Stomach (tissue), 9 donors: ENCODE measurements around the gene NR1I2. TPM values are rescaled to one million over a fixed set of nuclear protein-coding genes. Genes with fewer than 3 reads are reported as not detected.

Experiments
- DNase-seq, 2 donors: peaks; one replicate each; pipeline versions ENCODE4 v3.0.0 to v3.0.0-alpha.2; 2013 to 2019
- H3K27ac ChIP-seq, 5 donors: fragments of 200-600 bp in 4 of 5; sonication (generic) in 4 of 5; one replicate each; pipeline ENCODE4 v1.5.1; 2013 to 2019; ENCODE audit warnings: mild to moderate bottlenecking in 1 of 5, moderate library complexity in 1 of 5
- H3K27me3 ChIP-seq, 3 donors: fragments of 200-600 bp; sonication (generic); one replicate each; pipeline ENCODE4 v1.5.1; 2017 to 2019; ENCODE audit warnings: mixed run types in 1 of 3
- H3K36me3 ChIP-seq, 4 donors: fragments of 200-600 bp; sonication (generic); 1 replicate in 3 of 4; 2 replicates in 1 of 4; pipeline ENCODE4 v1.5.1; 2016 to 2019
- H3K4me1 ChIP-seq, 4 donors: fragments of 200-600 bp; sonication (generic); one replicate each; pipeline ENCODE4 v1.5.1; 2016 to 2019
- H3K4me3 ChIP-seq, 4 donors: fragments of 200-600 bp; sonication (generic) in 3 of 4; one replicate each; pipeline ENCODE4 v1.5.1; 2016 to 2019; ENCODE audit warnings: mild to moderate bottlenecking in 1 of 4
- H3K9me3 ChIP-seq, 4 donors: fragments of 200-600 bp; sonication (generic); one replicate each; pipeline ENCODE4 v1.5.1; 2016 to 2019
- CTCF ChIP-seq, 7 experiments: fragments of 450-650 bp in 4 of 7; fragments of 200-600 bp in 3 of 7; sonication (generic) in 3 of 7; IDR thresholded peaks; one replicate each; pipeline ENCODE4 v1.5.1; 2016 to 2019; ENCODE audit warnings: antibody characterized with exemption in 7 of 7, control low read depth in 2 of 7, mild to moderate bottlenecking in 1 of 7
- EP300 ChIP-seq: sonication (generic); formaldehyde crosslinking; IDR thresholded peaks from one replicate; pipeline ENCODE4 v1.6.1; 2017; ENCODE audit warnings: antibody characterized with exemption
- POLR2A ChIP-seq, 4 donors: fragments of 450-650 bp; IDR thresholded peaks; one replicate each; pipeline ENCODE4 v1.6.1; 2016; ENCODE audit warnings: antibody characterized with exemption in 4 of 4, control low read depth in 2 of 4, mild to moderate bottlenecking in 1 of 4, moderate library complexity in 1 of 4
- POLR2AphosphoS5 ChIP-seq, 3 donors: sonication (generic); formaldehyde crosslinking; IDR thresholded peaks; one replicate each; pipeline ENCODE4 v1.6.1; 2016; ENCODE audit warnings: antibody characterized with exemption in 3 of 3
- WGBS, 5 donors: extraction: QIAGEN DNeasy Blood & Tissue Kit in 3 of 5; methylation state at CpG; one replicate each; pipeline versions ENCODE4 v1.1.5 to v1.1.7; 2013 to 2018; 5-methylcytosine and 5-hydroxymethylcytosine counted together
- intact Hi-C: fragments of 100-400 bp; cut with DNase I; formaldehyde crosslinking; loops from one replicate; pipeline ENCODE4 v1.15.1; 2023; ENCODE audit warnings: low total_unique reads
- polyA plus RNA-seq, 3 donors: library from polyadenylated mRNA; stranded (reverse); fragments of 200-250 nt; gene quantifications; one replicate each; pipeline ENCODE4 v1.2.3, GENCODE V29; 2013
- total RNA-seq, 5 donors: library from RNA; depleted of rRNA; stranded (reverse); fragments of >200 nt; gene quantifications; one replicate each; pipeline versions ENCODE4 v1.1.0 to v1.2.3, GENCODE V29; 2014 to 2016
- donor health status: healthy with polysubstance abuse.
- donor health status: Bipolar disorder and iron deficiency.
- donor health status: healthy.

The NR1I2 gene
- total and polyA plus RNA-seq, 8 donors: 0.08 to 37.4 (median 5.4) TPM; not detected in 4

GRCh38 chr3:119812491-119813058 lies 30.7 kb downstream of the NR1I2 start:
- DNase-seq: no peak
- Histone ChIP-seq H3K27me3 (peaks cover 0 to 9% (median 0%) of the 10 kb centered on the region in 3 donors), H3K36me3 (no peaks in the 10 kb centered on the region), H3K4me3 (no peak overlapping the region), H3K4me1 (peaks cover 5 to 14% (median 10%) of the 10 kb centered on the region in 4 donors), H3K27ac (no peak overlapping the region), H3K9me3 (no peaks in the 10 kb centered on the region)
- no peak for TF ChIP-seq POLR2AphosphoS5 (IDR thresholded peaks at IDR 0.05)
- TF ChIP-seq EP300: no peak
- no peak for TF ChIP-seq CTCF (IDR thresholded peaks at IDR 0.05)
- no peak for TF ChIP-seq POLR2A (IDR thresholded peaks at IDR 0.05)
- intact Hi-C loops: no loop called here
- WGBS, 5 donors: 80 to 90% (median 87%) methylated on average over 8 of the region's 8 CpGs

GRCh38 chr3:119815716-119816115 lies 33.8 kb downstream of the NR1I2 start:
- Histone ChIP-seq H3K27me3 (no peaks in the 10 kb centered on the region), H3K36me3 (no peaks in the 10 kb centered on the region), H3K4me1 (no peaks in the 10 kb centered on the region), H3K4me3 (no peak overlapping the region), H3K27ac (no peak overlapping the region), H3K9me3 (no peaks in the 10 kb centered on the region)
- intact Hi-C loops: no loop called here
- no peak for TF ChIP-seq POLR2AphosphoS5 (IDR thresholded peaks at IDR 0.05)
- TF ChIP-seq POLR2A (IDR thresholded peaks at IDR 0.05): no peak
- no peak for TF ChIP-seq CTCF (IDR thresholded peaks at IDR 0.05)
- TF ChIP-seq EP300: no peak
- WGBS, 5 donors: 86 to 90% (median 87%) methylated on average over 8 of the region's 8 CpGs
- DNase-seq: no peak

- no peak overlapping the region for H3K27ac ChIP-seq
- DNase-seq: no peak
- intact Hi-C loops: no loop called here
- H3K27me3 ChIP-seq: no peaks in the 10 kb centered on the region
- H3K9me3 ChIP-seq: no peaks in the 10 kb centered on the region
- H3K4me1 ChIP-seq: no peaks in the 10 kb centered on the region
- no peak overlapping the region for H3K4me3 ChIP-seq
- no peaks in the 10 kb centered on the region for H3K36me3 ChIP-seq
- 82 to 88% (median 84%) methylated on average over 10 to 12 of the region's 12 CpGs for WGBS, 5 donors
- no peak for TF ChIP-seq EP300
- no peak for TF ChIP-seq POLR2AphosphoS5 (IDR thresholded peaks at IDR 0.05)
- no peak for TF ChIP-seq CTCF (IDR thresholded peaks at IDR 0.05)
- no peak for TF ChIP-seq POLR2A (IDR thresholded peaks at IDR 0.05)
Observed at GRCh38 chr3:119817071-119817470, 35.2 kb downstream of the NR1I2 start.

GRCh38 chr3:119817583-119818363 lies 35.9 kb downstream of the NR1I2 start:
- H3K9me3 ChIP-seq: no peaks in the 10 kb centered on the region
- intact Hi-C loops: no loop called here
- WGBS, 5 donors: 61 to 83% (median 73%) methylated on average over 13 of the region's 13 CpGs
- no peaks in the 10 kb centered on the region for H3K36me3 ChIP-seq
- no peak overlapping the region for H3K4me3 ChIP-seq
- no peak for DNase-seq
- TF ChIP-seq EP300 (no peak), POLR2A (IDR thresholded peaks at IDR 0.05) (no peak), POLR2AphosphoS5 (IDR thresholded peaks at IDR 0.05) (no peak), CTCF (IDR thresholded peaks at IDR 0.05) (no peak)
- no peaks in the 10 kb centered on the region for H3K27me3 ChIP-seq
- H3K4me1 ChIP-seq: no peaks in the 10 kb centered on the region
- H3K27ac ChIP-seq: no peak overlapping the region
